ENCODE measurements around the gene GDAP1L1.
"Not testable (repeated sequence)": the region's sequence is repeated elsewhere in the genome, so short reads cannot be mapped to it uniquely, and the experiment has no call there.

Gene GDAP1L1

DNA sequence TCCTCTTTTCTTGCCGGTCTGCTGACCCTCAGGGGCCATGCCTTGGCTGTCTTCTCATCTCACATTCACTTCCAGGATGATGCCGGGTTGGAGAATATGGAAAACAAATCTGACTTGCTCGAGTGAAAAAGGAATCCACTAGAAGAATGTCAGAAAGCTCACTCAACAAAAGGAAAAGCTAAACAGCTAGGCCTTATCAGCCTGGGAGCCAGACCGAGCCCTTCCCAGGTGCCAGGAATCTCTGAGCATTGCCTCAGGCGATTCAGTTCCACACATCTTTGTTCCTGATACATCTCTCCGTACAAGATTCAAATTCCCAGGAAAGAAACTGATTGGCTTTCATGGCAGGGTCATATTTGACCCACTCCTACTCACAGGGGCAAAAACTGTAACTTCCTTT, 27.3 kb upstream of the GDAP1L1 start:
- no peak for DNase-seq (ENCODE audit: low spot score)

DNA sequence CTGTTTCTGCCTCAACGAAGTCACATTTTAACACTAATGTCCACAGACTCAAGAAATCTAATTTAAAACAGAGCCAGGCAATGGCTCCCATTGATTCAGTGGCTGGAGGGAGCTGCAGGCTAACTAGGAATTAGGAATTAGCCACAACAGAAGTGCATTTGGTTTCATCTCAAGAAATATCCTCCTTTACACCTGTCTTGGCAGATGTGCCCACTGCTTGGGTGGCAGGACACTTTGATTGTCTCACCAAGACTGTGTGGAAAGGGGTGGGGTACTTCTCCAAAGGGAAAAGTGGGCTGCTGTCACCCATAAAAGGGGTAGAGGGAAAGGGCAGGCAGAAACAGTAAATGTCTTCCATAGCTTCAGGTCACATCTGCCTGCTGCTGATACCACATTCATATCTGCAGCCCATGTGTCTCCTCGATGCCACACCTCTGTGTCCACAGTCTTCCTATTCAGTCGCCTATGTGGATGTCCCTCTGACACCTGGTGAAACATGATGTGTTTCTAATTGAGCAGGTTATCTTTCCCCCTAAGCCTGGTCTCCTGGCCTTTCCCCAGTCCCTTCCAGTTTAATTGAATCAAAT, 25.6 kb upstream of the GDAP1L1 start:
- no peak for DNase-seq (ENCODE audit: low spot score)

GRCh38 chr20:44222027-44222426, 25.1 kb upstream of the GDAP1L1 start:
- no peak for DNase-seq (ENCODE audit: low spot score)

DNA sequence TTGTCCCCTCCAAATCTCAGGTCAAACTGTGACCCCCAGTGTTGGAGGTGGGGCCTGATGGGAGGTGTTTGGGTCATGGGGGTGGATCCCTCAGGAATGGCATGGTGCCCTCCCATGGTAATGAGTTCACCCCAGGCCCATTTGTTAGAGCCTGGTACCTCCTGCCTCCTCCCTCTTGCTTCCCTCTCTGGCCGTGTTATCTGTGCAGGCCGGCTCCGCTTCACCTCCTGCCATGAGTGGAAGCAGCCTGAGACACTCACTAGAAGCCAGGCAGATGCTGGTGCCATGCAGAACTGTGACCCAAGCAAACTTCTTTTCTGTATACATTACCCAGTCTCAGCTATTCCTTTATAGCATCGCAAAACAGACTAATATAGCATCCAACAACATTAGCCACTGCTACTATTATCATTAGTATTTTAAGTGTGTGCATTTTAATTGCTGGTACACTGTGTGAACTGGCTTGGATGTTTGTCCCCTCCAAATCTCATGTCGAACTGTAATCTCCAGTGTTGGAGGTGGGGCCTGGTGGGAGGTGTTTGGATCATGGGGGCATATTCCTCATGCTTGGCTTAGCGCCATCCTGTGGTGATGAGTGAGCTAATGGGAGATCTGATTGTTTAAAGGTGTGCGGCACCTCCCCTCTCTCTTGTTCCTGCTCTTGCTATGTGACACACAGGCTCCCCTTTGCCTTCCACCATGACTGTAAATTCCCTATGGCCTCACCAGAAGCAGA, 24.3 kb upstream of the GDAP1L1 start:
- DNase-seq (ENCODE audit: low spot score) = no peak

DNA sequence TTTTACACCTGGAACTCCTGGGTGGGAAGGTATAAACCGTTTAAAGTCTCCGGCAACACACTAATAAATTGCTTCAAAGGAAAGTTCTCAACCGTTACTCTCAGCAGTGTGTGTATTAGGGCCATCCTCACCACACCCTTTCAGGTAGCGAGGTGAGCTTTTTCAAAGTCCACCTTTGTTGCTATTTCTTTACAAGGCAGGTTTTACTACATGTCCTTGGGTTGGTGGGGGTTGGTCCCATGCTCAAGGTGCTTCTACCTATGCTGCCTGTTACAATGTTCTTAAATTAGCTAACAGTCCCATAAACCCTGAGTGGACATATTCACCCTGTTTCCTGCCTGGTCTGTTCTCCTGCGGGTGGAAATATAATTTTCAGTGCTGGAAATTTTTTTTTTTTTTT, 23.4 kb upstream of the GDAP1L1 start:
- DNase-seq (ENCODE audit: low spot score) = no peak

DNA sequence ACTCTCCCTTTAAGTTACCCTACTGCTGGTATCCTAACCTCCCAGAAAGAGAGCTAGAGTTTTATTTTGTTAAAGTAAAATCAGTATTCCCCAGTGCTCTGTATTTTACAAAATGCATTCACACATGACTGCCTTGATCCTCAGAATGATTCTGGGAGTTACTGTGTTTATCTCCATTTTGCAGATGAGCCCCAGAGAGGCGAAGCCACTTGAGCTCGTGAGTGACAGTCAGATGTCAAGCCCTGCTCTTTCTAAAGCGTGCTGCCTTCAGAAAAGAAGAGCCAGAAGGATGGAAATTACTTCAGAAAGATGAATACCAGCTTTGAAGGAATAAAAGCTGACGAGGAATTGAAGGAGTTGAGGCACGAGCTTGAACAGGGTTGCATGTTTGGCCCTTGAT, 22.5 kb upstream of the GDAP1L1 start:
- no peak for DNase-seq (ENCODE audit: low spot score)

DNA sequence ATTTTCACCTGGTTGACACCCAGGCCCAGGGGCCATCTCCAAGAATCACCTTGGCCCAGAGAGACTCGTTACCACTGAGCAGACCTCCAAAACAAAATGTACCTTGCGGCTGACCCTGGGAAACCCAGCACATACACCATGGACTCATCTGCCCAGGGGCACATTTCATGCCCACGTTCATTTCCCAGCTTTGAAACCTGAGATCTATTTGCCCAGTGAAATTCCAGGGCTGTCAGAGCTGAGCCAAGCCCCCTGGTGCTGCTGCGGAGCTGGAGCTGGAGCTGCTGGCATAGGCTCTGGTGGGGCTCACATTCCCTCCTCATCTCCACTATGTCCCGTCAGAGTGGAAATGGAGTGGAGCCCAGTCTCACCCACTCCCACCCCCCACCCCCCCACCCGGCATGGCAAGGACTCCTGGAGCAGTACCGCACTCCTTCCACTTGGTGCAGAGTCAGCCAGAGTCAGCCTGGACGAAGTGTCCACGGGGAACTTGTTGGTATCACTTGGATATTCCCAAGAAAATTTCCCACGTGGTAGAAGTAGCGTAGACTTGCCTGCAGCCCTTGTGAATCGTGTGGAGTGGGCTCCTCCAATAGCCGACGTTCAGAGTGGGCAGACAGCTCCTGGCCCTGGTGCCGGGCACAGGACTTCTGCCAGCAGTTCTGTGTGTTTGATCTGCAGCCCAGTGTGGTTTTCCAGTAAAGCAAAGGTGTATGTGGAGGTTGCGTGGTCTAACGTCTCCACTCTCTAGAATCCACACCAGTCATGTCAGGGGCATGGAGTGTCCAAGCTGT, 18.4 kb upstream of the GDAP1L1 start:
- no peak for DNase-seq (ENCODE audit: low spot score)

DNA sequence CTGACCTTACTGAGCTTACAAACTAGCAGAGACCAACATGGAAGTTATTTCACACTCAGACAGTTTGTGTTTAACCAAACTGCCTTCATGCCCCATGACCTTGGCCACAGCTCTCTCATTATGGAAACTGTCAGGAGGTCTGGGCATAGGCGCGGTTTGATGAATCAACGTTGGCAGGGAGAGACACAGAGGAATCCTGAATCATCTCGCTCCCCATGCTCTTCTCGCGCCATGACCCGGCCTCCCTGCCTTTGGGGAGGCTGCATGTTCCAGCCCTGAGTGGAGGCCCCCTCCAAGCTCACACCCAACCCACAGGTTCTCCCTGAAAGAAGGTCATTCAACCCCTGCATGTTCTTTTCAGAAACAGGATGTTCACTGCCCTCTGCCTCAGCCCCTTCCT, 15.9 kb upstream of the GDAP1L1 start:
- DNase-seq (ENCODE audit: low spot score) = no peak

GRCh38 chr20:44231713-44232468, 15.2 kb upstream of the GDAP1L1 start:
- DNase-seq (ENCODE audit: low spot score) = no peak

- not testable (repeated sequence) for DNase-seq (ENCODE audit: low spot score)
These were observed 14.6 kb upstream of the GDAP1L1 start for GRCh38 chr20:44232469-44232856.

DNA sequence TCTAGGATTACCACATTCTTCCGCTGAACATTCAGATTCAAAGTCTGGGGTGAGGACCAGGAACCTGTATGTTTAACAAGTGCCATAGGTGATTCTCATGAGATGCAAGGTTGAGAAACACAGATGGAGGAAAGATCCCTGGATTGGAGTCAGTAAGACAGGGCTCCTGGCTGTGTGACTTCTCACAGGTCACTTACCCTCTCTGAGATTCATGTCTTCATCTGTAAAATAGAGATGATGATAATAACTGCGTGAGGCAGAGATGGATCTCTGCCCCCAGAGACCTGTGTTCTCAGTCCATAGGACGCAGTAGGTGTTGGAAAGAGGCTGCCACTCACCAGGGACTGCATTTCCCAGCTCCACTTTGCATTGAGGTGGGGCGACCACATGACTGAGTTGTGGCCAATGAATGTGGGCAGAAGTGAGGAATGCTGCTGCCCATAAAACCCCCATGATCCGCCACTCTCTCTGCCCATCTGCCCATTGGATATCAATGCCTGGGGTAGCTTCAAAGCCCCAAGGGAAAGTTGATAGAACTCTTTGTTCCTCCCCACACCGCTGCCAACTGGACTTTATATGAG, 13.6 kb upstream of the GDAP1L1 start:
- no peak for DNase-seq (ENCODE audit: low spot score)

DNA sequence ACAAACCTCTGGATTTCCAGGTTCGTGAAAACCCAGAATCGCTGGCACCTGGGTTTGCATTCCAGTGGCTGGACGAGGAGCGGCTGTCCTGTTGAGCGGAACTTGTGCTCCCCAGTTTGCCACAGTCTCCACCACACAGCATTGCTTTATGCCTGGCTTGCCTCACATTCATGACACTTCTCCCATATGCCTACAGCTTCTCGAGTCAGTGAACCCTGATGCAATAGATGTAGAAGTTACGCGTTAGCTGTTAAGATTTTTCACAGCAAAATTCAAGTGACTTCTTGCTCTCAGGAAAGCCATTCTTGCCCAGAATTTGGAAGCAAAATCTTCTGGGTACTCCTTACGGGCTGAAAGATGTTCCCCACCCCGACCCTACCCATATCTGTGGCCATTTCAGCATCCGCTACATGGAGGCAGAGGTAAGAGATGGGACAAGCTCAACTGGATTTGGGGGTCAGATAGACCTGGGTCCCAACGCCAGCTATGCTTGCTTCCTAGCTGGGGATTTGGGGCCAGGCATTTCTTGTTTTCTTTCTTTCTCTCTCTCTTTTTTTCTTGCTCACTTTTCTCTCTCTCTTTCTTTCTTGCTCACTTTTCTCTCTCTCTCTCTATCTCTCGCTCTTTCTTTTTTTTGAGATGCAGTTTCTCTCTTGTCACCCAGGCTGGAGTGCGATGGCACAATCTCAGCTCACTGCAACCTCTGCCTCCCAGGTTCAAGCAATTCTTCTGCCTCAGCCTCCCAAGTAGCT, 12.4 kb upstream of the GDAP1L1 start:
- no peak for DNase-seq (ENCODE audit: low spot score)

DNA sequence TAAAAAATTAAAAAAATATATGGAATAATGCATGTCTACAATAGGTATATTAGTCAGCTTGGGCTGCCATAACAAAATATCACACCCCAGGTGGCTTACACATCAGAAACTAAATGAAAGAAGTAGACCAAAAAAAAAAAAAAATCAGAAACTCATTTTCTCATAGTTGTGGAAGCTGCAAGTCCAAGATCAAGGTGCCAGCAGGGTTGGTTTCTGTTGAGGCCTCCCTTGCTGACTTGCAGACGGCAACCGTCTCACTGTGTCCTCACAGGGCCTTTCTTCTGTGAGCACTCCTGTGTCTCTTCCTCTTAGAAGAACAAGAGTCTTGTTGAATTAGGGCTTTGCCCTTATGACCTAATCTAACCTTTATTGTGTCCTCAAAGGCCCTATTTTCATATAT, 11.4 kb upstream of the GDAP1L1 start:
- DNase-seq (ENCODE audit: low spot score) = no peak

DNA sequence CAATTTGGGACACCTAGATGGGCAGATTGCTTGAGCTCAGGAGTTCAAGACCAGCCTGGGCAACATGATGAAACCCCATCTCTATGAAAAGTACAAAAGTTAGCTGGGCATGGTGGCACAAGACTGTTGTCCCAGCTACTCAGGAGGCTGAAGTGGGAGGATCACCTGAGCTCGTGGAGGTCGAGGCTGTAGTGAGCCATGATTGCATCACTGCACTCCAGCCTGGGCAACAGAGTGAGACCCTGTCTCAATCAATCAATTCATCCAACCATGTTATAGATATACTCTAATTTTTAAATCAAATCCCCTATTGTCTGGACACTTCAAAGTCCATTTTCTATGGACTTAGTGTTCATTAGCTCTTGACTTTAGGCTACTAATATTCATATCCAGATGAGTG, 10.3 kb upstream of the GDAP1L1 start:
- not testable (repeated sequence) for DNase-seq (ENCODE audit: low spot score)

DNA sequence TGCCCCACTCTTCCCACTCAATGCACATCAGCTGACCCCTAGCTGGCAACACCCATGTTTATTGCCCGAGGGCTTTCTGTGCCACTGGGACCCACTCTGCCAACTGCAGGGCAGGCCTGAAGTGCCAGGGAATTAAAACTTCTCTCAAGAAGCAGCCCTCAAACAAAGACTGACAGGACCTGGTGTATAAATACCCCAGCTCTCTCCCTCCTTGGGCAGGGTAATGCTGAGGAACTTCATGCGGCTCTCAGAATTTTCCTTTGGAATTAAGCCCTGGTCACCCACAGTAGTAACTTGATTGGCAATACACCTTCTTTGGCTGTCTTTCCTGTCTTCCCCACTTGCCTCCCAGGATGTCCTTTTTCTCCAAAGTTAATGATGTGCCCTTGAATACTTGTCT, 5.3 kb upstream of the GDAP1L1 start:
- DNase-seq (ENCODE audit: low spot score) = no peak

GRCh38 chr20:44245977-44246376, 1.1 kb upstream of the GDAP1L1 start:
- DNase-seq (ENCODE audit: low spot score) = no peak

DNA sequence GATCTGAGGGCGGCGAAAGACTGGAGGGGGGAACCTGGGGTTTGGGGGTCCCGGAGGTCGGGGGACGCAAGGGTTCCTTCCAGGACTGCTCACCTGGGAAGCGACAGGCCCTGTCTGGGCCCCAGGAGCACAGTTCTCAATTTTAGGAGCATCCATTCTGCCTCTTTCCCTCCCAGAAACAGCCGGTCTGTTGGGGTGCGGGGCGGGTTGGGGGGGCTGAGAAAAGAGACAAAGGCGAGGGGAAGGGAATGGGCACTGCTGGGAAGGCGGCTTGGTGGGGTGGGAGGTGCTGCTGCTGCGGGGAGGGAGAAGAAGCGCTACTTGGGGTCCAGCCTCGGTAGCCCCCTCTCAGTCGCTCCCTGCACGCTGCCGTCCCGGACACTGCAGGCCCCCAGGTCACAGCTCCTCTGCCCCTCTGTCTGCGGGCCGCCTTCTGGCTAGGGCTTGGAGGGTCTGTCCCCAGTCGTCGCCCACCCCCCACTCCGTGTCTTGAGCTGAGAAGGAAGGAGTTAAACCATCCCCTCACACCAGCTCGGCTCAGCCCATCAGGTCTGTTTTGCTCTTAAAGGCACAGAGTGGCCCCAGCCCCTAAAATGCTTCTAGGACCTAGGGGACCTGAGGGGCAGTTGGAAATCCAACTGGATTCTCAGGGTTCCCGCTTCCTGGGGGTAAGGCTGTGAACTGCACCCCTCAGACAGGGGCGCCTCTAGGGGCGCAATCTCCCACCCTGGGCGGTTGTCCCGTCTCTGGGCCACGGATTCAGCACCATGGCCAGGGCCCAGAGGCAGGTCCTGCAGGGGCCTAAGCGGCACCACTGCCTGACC, 690 bp downstream of the GDAP1L1 start:
- DNase-seq (ENCODE audit: low spot score) = peak; percentile 73

DNA sequence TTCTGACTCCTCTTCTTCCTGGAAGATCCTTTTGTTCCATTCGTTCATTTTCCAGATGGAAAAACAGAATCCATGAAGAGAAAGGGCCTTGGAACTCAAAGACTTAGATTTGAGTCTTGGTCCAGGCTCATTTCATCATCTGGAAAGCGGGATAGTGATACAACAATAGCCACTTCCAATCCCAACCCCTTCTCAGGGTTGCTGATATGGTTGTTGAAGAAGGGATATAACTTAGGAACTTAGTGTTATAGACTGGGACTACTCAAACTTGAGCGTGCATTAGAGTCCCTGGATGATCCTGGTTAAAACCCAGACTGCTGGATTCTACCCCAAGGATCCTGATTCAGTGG, 1.3 kb downstream of the GDAP1L1 start:
- no peak for DNase-seq (ENCODE audit: low spot score)

- DNase-seq (ENCODE audit: low spot score) = no peak
These were observed 4.2 kb downstream of the GDAP1L1 start for GRCh38 chr20:44251284-44251683.

DNA sequence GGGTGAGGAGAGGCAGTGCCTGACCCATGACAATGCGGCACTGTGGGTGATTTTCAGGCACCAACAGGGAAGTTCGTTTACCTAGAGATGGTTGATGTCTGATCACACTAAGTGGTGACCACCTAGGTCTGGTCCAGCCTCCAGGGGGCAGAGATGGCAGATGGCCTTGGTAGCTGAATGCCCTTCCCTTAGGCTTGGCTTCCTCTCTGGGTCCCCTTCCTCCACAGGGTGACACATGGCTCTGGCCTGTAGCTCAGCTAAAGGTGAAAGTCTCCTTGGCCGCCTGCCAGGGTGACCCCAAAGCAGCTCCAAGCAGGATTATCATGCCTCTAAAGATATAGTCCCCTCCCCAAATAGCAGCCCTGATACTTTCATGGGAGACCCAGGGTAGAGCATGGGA, 6.4 kb downstream of the GDAP1L1 start:
- no peak for DNase-seq (ENCODE audit: low spot score)

- no peak for DNase-seq (ENCODE audit: low spot score)
These were observed 7.0 kb downstream of the GDAP1L1 start for GRCh38 chr20:44254073-44254472.

All from AG20443 (cell line).